H9 (cell line): Measurements from ENCODE around the gene TPRN. TPM values are rescaled to one million over a fixed set of nuclear protein-coding genes. Genes with fewer than 3 reads are reported as not detected.
A peak's percentile ranks its signal among the peaks of the same experiment; 100 is the strongest.

Source experiments
- DNase-seq: peaks from one replicate; pipeline ENCODE4 v3.0.0-alpha.2; 2017
- H2AFZ ChIP-seq: one replicate; pipeline ENCODE4 v1.6.1; 2013; ENCODE audit warnings: mild to moderate bottlenecking, low read length, control low read depth, moderate library complexity
- H2AK5ac ChIP-seq: 2 replicates; pipeline ENCODE4 v1.6.1; 2013; ENCODE audit warnings: low read length, control low read depth, mixed read lengths; ENCODE audit not compliant: insufficient read length
- H2BK120ac ChIP-seq: one replicate; pipeline ENCODE4 v1.6.1; 2013; ENCODE audit warnings: low read depth, mild to moderate bottlenecking, low read length, control low read depth, inconsistent platforms; ENCODE audit not compliant: poor library complexity, severe bottlenecking
- H2BK12ac ChIP-seq: 2 replicates; pipeline ENCODE4 v1.6.1; 2013; ENCODE audit warnings: low read length, control low read depth, mixed read lengths, low read depth; ENCODE audit not compliant: insufficient read length
- H2BK15ac ChIP-seq: 2 replicates; pipeline ENCODE4 v1.6.1; 2013; ENCODE audit warnings: low read depth, low read length, control low read depth
- H2BK20ac ChIP-seq: one replicate; pipeline ENCODE4 v1.6.1; 2013; ENCODE audit warnings: low read depth, mild to moderate bottlenecking, low read length, control low read depth, inconsistent platforms; ENCODE audit not compliant: poor library complexity, severe bottlenecking
- H2BK5ac ChIP-seq: 2 replicates; pipeline ENCODE4 v1.6.1; 2013; ENCODE audit warnings: low read length, control low read depth, mixed read lengths; ENCODE audit not compliant: insufficient read length
- H3K14ac ChIP-seq: 2 replicates; pipeline ENCODE4 v1.6.1; 2013; ENCODE audit warnings: low read length, control low read depth; ENCODE audit not compliant: insufficient read depth
- H3K18ac ChIP-seq: 2 replicates; pipeline ENCODE4 v1.6.1; 2013; ENCODE audit warnings: low read depth, mild to moderate bottlenecking, mixed read lengths, low read length, control low read depth; ENCODE audit not compliant: insufficient read length
- H3K23ac ChIP-seq: 2 replicates; pipeline ENCODE4 v1.6.1; 2013; ENCODE audit warnings: low read length, control low read depth, mixed read lengths, low read depth; ENCODE audit not compliant: insufficient read length
- H3K23me2 ChIP-seq: 2 replicates; pipeline ENCODE4 v1.6.1; 2013; ENCODE audit warnings: low read depth, mild to moderate bottlenecking, mixed read lengths, low read length, control low read depth; ENCODE audit not compliant: insufficient read length, poor library complexity, severe bottlenecking
- H3K27ac ChIP-seq: 2 replicates; pipeline ENCODE4 v1.5.1; 2013; ENCODE audit warnings: low read length, control low read depth, mixed read lengths, low read depth; ENCODE audit not compliant: insufficient read length
- H3K27me3 ChIP-seq: 2 replicates; pipeline ENCODE4 v1.6.1; 2013; ENCODE audit warnings: low read length, control low read depth, inconsistent platforms; ENCODE audit not compliant: insufficient read depth
- H3K4ac ChIP-seq: 2 replicates; pipeline ENCODE4 v1.6.1; 2013; ENCODE audit warnings: low read depth, mild to moderate bottlenecking, control low read depth, inconsistent platforms, low read length, moderate library complexity
- H3K4me1 ChIP-seq: 2 replicates; pipeline ENCODE4 v1.6.1; 2013; ENCODE audit warnings: low read length, control low read depth, inconsistent platforms; ENCODE audit not compliant: insufficient read depth
- H3K4me2 ChIP-seq: 2 replicates; pipeline ENCODE4 v1.6.1; 2013; ENCODE audit warnings: low read length, control low read depth, mixed read lengths; ENCODE audit not compliant: insufficient read length, insufficient read depth
- H3K56ac ChIP-seq: 2 replicates; pipeline ENCODE4 v1.6.1; 2013; ENCODE audit warnings: low read depth, mild to moderate bottlenecking, mixed read lengths, low read length, control low read depth; ENCODE audit not compliant: insufficient read length
- H3K79me1 ChIP-seq: 2 replicates; pipeline ENCODE4 v1.6.1; 2013; ENCODE audit warnings: low read depth, mild to moderate bottlenecking, moderate library complexity, low read length, control low read depth, inconsistent platforms; ENCODE audit not compliant: insufficient read depth, poor library complexity, severe bottlenecking
- H3K79me2 ChIP-seq: 2 replicates; pipeline ENCODE4 v1.6.1; 2013; ENCODE audit warnings: low read length, control low read depth, inconsistent platforms; ENCODE audit not compliant: insufficient read depth
- H3K9ac ChIP-seq: 2 replicates; pipeline ENCODE4 v1.6.1; 2013; ENCODE audit warnings: low read length, control low read depth, mixed read lengths; ENCODE audit not compliant: insufficient read length; ENCODE audit errors: extremely low read depth
- H3K9me3 ChIP-seq: one replicate; pipeline ENCODE4 v1.6.1; 2013; ENCODE audit warnings: low read depth, low read length, inconsistent platforms; ENCODE audit not compliant: control insufficient read depth
- H3T11ph ChIP-seq: one replicate; pipeline ENCODE4 v1.6.1; 2013; ENCODE audit warnings: mild to moderate bottlenecking, low read length, control low read depth, inconsistent platforms
- H4K20me1 ChIP-seq: one replicate; pipeline ENCODE4 v1.6.1; 2013; ENCODE audit not compliant: control insufficient read depth, insufficient read length, insufficient read depth
- H4K5ac ChIP-seq: 2 replicates; pipeline ENCODE4 v1.6.1; 2013; ENCODE audit warnings: low read depth, mild to moderate bottlenecking, mixed read lengths, low read length, control low read depth; ENCODE audit not compliant: insufficient read length
- H4K8ac ChIP-seq: replicated peaks from 2 replicates; pipeline ENCODE4 v1.6.1; 2013; ENCODE audit warnings: low read length, control low read depth, mixed read lengths, low read depth; ENCODE audit not compliant: insufficient read length
- H4K91ac ChIP-seq: 2 replicates; pipeline ENCODE4 v1.6.1; 2013; ENCODE audit warnings: low read depth, mild to moderate bottlenecking, moderate library complexity, mixed read lengths, low read length, control low read depth; ENCODE audit not compliant: insufficient read length
- H3K27ac Mint-ChIP-seq, 3 experiments: 2 replicates in 2 of 3; 3 replicates in 1 of 3; pipeline ENCODE4 v1.8.0; 2020 to 2021; ENCODE audit warnings: mixed read lengths in 3 of 3, mild to moderate bottlenecking in 1 of 3, moderate library complexity in 1 of 3
- H3K27me3 Mint-ChIP-seq: 2 replicates; pipeline ENCODE4 v1.8.0; 2021; ENCODE audit warnings: low read depth, mild to moderate bottlenecking, moderate library complexity, mixed read lengths
- H3K36me3 Mint-ChIP-seq, 3 experiments: 2 replicates in 2 of 3; 3 replicates in 1 of 3; pipeline ENCODE4 v1.8.0; 2020 to 2021; ENCODE audit warnings: low read depth in 3 of 3, mixed read lengths in 3 of 3; ENCODE audit not compliant: insufficient read depth in 1 of 3
- H3K4me1 Mint-ChIP-seq, 2 experiments: 2 replicates each; pipeline ENCODE4 v1.8.0; 2020; ENCODE audit warnings: mixed read lengths in 2 of 2
- H3K4me3 Mint-ChIP-seq, 2 experiments: 2 replicates in 1 of 2; 3 replicates in 1 of 2; pipeline ENCODE4 v1.8.0; 2020 to 2021; ENCODE audit warnings: mild to moderate bottlenecking in 2 of 2, mixed read lengths in 2 of 2, moderate library complexity in 1 of 2
- H3K9me3 Mint-ChIP-seq, 2 experiments: 2 replicates in 1 of 2; 3 replicates in 1 of 2; pipeline ENCODE4 v1.8.0; 2020; ENCODE audit warnings: mild to moderate bottlenecking in 2 of 2, mixed read lengths in 2 of 2, moderate library complexity in 1 of 2
- WGBS: extraction: QIAGEN DNeasy Blood & Tissue Kit; methylation state at CpG from one replicate; pipeline ENCODE4 v1.1.7; 2013; ENCODE audit warnings: missing lambda C conversion rate, low lambda C conversion rate, mixed read lengths; ENCODE audit not compliant: insufficient read length; ENCODE audit errors: extremely low coverage; 5-methylcytosine and 5-hydroxymethylcytosine counted together
- total RNA-seq: library from RNA; stranded (reverse); gene quantifications from 2 replicates; pipeline ENCODE4 v1.2.1, GENCODE V29; 2021
- TF ChIP-seq, protein P1 (sequence below): fragments of 200-600 bp; sonication (generic); conservative IDR thresholded peaks from 3 replicates; pipeline ENCODE4 v1.8.0; 2021; ENCODE audit warnings: antibody characterized with exemption, mild to moderate bottlenecking

Gene TPRN
- total RNA-seq, 1 experiment from 2014 or later, result 30.7 TPM

- Mint-ChIP-seq H3K9me3 (no peaks in the 10 kb centered on the region), H3K4me1 (peaks cover 25 to 33% of the 10 kb centered on the region in 2 experiments), H3K27ac (peak overlapping the region; percentile 81 to 97 (median 90); a peak in 5 of 7 replicates), H3K36me3 (peaks cover 6 to 32% (median 24%) of the 10 kb centered on the region in 3 experiments), H3K27me3 (no peaks in the 10 kb centered on the region), H3K4me3 (peak overlapping the region; percentile 93 to 99)
- no peaks in the 10 kb centered on the region for H4K20me1 ChIP-seq
- peaks cover 8% of the 10 kb centered on the region for H3K23me2 ChIP-seq
- H2AK5ac ChIP-seq, result no peak overlapping the region
- H2BK15ac ChIP-seq, result no peak overlapping the region
- H3K79me2 ChIP-seq, result peaks cover 13% of the 10 kb centered on the region; the same call in 1 of the 2 replicates
- no peak overlapping the region for H3K18ac ChIP-seq
- H3K4me2 ChIP-seq, result peak overlapping the region; percentile 68
- H3K23ac ChIP-seq, result no peak overlapping the region
- no peak overlapping the region for H3K14ac ChIP-seq
- no peak overlapping the region for H3K4ac ChIP-seq
- peak overlapping the region; percentile 70 for H3K9ac ChIP-seq
- no peaks in the 10 kb centered on the region; the same call in 1 of the 2 replicates for H3K4me1 ChIP-seq
- WGBS, result no CpG with 5 or more reads among the region's 21 CpGs
- H2BK120ac ChIP-seq, result no peak overlapping the region
- H2BK20ac ChIP-seq, result no peak overlapping the region
- no peak overlapping the region for H3K56ac ChIP-seq
- no peak overlapping the region for H3K27ac ChIP-seq
- H4K91ac ChIP-seq, result no peak overlapping the region
- no peak overlapping the region for H2BK12ac ChIP-seq
- H3T11ph ChIP-seq, result no peak overlapping the region
- no peak for DNase-seq
- H4K8ac ChIP-seq, result no peak overlapping the region
- peaks cover 19% of the 10 kb centered on the region for H3K79me1 ChIP-seq
- H2AFZ ChIP-seq, result no peak overlapping the region
- H3K9me3 ChIP-seq, result no peaks in the 10 kb centered on the region
- no peaks in the 10 kb centered on the region for H3K27me3 ChIP-seq
- no peak overlapping the region for H4K5ac ChIP-seq
- TF ChIP-seq, protein P1, sequence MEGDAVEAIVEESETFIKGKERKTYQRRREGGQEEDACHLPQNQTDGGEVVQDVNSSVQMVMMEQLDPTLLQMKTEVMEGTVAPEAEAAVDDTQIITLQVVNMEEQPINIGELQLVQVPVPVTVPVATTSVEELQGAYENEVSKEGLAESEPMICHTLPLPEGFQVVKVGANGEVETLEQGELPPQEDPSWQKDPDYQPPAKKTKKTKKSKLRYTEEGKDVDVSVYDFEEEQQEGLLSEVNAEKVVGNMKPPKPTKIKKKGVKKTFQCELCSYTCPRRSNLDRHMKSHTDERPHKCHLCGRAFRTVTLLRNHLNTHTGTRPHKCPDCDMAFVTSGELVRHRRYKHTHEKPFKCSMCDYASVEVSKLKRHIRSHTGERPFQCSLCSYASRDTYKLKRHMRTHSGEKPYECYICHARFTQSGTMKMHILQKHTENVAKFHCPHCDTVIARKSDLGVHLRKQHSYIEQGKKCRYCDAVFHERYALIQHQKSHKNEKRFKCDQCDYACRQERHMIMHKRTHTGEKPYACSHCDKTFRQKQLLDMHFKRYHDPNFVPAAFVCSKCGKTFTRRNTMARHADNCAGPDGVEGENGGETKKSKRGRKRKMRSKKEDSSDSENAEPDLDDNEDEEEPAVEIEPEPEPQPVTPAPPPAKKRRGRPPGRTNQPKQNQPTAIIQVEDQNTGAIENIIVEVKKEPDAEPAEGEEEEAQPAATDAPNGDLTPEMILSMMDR, result no peak
- H2BK5ac ChIP-seq, result no peak overlapping the region
These were observed 4.2 kb upstream of the TPRN start for GRCh38 chr9:137204731-137205125.
